HG03571 (cell line): ENCODE data around the gene IFNL2.
"Not testable (repeated sequence)": the region's sequence is repeated elsewhere in the genome, so short reads cannot be mapped to it uniquely, and the experiment has no call there.

ENCODE experiments used
- ATAC-seq: cut with Tn5 transposase; IDR thresholded peaks from one replicate; pipeline ENCODE4 v1.9.1; 2021; ENCODE audit not compliant: unreplicated experiment

Gene IFNL2

DNA sequence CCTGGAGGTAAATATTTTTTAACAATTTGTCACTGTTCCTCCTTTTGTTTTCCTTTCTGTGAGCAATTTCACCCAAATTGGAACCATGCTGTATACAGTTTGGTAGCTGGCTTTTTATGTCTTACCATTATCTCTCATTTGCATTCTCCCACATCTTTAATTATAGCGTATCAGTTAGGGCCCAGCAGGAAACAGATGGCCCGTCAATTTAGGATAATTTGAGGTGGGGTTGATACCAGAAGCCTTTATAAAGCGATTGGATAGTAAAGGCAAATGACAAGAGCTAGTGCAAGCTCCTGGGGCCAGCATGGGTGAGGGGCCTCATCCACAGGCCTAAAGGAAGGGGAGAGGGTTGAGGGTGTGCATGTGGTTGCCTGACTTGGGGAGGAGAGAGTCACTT is 15.7 kb upstream of the IFNL2 start:
- no peak for ATAC-seq

DNA sequence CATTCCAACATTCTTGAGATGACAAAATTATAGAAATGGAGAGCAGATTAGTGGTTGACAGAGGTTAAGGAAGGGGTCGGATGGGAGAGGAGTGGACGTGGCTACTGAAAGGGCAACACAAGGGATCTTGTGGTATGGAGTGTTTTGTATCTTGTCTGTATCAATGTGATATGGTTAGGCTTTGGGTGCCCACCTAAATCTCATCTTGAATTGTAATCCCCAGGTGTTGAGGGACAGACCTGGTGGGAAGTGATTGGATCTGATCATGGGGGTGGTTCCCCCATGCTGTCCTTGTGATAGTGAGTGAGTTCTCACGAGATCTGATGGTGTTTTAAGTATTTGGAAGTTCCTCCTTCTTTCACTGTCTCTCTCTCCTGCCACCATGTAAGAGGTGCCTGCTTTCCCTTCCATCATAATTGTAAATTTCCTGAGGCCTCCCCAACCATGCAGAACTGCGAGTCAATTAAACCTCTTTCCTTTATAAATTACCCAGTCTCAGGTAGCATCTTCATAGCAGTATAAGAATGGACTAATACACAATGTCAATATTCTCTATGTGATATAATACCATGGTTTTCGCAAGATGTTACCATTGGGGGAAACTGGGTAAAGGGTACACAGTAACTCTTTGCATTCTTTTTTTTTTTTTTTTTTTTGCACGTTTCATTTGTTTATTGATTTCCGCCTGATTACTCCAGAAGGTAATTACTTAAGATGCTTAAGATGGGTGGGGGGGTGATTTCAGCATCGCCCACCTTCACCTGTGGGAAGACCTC is 14.6 kb upstream of the IFNL2 start:
- ATAC-seq = no peak

DNA sequence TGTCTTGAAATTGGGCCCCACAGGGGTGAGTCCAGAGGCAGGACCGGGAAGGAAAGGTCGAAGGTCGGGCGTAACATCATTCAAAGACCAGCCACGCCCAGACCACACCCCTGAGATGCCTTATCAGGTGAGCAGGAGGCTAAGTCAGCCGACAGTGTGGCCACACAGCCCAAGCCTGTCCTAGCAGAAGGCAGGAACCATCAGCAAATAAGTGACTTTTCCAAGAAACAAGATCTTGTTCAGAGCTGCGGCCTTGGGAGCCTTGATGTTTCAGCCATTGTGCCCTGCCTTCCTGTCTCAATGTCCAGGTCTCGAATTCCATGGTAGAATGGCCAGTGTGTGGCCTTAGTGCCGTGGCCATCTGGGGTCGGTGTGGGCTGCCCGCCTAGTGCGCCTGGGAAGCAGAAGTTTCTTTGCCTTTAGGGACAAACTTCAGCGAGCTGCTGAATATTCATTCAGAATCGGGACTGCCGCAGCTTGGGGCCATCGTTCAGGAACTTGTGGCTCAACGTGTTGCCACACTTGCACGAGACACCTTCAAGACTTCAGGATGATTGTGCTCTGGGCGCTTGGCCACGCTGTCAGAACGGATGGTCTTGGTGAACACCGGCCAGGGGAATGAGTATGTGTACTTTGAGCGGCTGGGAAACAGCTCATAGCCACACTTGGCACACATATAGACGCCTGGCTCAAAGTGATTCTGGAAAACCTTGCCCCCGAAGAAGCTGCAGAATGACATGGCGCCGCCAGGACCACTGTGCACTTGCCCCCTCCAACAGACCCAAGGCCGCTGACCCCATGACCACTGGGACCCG is 13.5 kb upstream of the IFNL2 start:
- ATAC-seq = no peak

DNA sequence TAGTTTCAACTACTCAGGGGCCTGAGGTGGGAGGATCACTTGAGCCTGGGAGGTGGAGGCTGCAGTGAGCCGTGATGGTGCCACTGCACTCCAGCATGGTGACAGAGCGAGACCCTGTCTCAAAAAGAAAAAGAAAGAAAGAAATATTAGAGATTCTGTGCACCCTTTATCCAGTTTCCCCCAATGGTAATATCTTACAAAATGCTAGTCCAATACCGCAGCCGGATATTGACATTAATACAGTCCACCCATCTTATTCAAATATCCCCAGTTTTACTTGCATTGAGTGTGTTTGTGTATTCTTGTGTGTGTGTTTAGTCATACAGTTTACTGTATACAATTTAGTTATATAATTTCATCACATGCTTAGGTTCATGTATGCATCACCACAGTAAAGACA is 11.0 kb upstream of the IFNL2 start:
- ATAC-seq = no peak

DNA sequence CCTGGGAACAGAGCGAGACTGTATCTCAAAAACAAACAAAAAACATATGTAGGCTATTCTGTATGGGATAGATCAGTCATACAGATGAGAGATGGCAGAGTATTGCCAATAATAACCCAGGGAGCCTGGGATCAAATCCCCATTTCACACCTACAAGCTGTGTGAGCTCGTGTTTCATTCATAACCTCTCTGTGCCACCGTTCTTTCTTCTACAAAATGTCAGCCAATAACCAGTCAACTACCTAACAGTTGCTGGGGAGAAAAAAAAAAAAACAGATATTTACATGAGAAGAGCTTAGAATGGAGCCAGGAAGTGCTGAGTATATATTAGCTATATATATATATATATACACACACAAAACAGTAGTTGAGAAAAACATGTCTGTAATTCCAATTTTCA is 6.5 kb upstream of the IFNL2 start:
- no peak for ATAC-seq

DNA sequence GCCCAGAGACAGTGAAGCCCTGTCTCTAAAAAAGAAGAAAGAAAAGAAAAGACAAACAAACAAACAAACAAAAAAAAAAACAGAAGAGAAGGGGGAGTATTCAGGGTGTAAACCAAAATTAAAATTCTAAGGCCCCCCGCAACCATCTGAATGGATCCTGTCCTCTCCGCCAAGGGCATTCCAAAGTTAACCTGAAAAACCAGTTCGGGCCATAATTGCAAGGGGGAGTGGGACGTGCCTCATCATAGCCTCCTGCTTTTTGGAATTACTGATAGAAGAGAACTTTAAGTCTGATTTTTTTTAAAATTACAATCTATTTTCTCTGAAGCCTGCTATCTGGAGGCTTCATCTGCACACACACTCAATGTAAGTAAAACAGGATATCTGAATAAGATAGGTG is 5.7 kb upstream of the IFNL2 start:
- ATAC-seq = no peak

DNA sequence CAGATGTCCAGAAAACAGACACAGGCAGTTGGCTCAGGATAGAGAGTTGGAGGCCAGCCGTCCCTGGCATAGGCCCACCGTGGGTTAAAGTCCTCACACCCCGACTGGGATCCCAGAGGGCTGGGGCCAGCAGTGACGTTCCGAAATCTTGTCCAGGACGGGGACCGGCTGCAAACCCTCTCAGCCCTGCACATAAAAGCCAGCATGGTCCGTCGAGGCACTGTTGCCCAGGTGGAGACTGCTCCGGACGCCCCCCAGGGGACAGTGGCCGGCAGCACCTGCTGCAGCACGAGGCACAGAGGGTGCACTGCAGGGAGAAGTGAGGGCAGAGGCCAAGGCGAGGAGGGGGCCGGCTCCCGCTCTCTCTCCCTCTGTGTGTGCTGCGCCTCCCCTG is 4.3 kb upstream of the IFNL2 start:
- no peak for ATAC-seq

DNA sequence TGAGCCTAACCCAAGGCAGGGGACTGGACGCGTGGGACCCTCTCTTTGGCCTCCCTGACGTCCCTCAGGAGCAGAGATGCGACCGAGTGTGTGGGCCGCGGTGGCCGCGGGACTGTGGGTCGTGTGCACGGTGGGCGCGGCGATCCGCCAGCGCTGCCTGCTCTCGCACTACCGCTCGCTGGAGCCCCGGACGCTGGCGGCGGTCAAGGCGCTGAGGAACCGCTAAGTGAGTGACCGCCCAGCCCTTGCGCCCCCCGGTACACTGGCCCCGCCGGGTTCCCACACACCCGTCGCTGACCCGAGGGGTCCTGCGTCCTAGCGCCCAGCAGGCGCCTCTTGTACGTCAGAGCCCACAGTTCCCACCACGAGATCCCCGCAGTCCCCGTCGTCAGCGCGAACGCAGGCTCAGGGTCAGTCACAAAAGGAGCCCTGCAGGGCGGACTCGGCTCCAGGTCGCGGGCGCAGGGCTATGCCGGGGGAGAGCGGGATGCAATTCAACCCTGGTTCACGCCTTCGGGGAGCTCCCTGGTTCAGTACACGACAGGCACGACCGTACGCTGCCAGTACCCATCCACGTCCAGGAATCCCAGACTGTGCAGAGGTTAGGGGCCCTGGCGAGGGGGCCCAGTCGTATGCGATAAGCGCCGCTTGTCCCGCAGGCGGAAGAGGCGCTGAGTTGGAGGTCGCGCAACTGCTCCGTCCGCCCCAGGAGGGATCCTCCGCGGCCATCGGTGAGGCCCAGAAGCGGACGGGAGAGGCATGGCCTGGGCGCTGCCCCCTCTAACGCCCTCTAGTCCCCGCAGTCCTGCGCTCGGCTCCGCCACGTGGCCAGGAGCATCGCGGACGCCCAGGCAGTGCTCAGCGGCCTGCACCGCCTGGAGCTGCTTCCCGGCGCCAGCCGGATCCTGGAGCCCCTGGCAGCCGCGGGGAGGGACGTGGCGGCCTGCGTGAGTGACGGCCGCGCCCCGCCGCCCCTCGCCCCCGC is 3.6 kb upstream of the IFNL2 start:
- ATAC-seq = no peak

DNA sequence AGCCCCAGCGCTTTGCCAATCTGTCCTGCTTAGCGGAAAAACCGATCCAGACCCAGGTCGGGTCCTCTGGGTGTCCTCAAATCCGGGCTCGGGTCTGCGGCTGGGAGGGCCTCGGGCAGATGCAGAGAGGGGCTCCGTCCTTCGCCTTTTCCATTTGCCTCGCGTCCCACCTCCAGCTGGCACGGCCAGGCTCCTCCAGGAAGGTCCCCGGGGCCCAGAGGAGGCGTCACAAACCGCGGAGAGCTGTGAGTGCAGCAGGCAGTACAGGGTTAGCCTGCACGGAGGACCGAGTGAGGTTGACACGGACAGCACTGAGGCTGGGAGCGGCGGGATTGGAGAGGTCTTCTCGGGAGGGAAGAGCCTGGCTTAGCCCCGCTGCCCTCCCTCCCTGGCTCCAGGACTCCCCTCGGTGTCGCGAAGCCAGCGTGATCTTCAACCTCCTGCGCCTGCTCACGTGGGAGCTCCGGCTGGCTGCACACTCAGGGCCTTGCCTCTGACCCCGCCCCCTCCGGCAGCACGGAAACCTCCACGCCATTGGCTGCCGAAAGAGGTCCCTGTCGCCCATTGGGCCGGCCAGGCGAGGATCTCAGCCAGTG is 2.8 kb upstream of the IFNL2 start:
- ATAC-seq = no peak

DNA sequence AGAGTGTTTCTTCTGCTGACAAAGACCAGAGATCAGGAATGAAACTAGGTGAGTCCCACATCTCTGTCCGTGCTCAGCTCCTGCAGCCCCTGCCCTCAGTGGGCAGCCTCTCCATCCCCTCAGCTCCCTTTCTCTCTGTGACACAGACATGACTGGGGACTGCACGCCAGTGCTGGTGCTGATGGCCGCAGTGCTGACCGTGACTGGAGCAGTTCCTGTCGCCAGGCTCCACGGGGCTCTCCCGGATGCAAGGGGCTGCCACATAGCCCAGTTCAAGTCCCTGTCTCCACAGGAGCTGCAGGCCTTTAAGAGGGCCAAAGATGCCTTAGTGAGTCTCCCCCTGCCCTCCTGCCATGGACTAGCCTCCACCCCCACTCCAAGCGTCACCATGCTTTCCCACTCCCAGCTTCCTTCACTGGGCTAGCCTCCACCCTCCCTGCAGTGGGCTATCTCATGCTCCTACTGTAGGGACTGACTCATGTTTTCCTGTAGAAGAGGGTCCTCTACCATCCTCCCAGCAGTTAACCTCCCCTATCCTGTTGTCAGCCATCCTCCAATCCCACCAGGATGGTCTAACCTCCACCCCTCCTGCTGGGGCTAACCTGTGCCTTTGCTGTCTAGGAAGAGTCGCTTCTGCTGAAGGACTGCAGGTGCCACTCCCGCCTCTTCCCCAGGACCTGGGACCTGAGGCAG is 481 bp downstream of the IFNL2 start:
- ATAC-seq = not testable (repeated sequence)

DNA sequence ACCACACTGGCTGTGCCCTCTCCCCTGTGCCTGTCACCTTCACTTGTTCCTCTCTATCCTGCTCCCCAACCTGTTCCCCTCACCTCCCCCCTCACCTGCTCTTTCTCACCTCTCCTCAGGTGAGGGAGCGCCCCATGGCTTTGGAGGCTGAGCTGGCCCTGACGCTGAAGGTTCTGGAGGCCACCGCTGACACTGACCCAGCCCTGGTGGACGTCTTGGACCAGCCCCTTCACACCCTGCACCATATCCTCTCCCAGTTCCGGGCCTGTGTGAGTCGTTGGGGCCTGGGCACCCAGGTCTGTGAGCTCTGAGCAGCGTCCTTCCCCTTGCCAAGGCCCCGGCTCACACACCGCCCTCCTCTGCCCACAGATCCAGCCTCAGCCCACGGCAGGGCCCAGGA is 1.2 kb downstream of the IFNL2 start:
- not testable (repeated sequence) for ATAC-seq

DNA sequence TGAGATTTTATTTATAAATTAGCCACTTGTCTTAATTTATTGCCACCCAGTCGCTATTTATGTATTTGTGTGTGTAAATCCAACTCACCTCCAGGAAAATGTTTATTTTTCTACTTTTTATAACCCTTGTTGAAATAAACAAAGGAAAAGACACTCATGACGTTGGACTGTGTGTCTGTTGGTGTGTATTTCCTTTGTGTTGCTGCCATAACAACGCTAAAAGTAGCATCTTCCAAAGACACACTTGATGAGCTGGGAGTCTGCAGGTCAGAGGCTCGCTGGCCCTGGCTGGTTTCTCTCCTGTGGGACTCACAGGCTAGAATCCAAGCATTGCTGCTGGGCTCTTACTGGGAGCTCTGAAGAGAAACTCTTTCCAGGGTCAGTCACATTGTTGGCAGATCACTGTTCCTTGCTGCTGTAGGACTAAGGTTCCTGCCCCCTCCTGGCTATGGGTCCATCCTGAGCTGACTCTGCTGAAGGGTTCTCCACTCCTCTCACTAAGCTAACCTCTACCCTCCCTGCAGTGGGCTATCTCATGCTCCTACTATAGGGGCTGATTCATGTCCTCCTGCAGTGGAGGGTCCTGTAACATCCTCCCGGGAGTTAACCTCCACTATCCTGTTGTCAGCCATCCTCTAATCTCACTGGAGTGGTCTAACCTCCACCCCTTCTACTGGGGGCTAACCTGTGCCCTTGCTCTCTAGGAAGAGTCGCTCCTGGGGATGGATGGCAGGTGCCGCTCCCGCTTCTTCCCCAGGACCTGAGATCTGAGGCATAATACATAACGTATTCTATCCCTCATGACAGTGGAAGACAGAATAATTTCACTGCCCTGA is 2.1 kb downstream of the IFNL2 start:
- no peak for ATAC-seq

DNA sequence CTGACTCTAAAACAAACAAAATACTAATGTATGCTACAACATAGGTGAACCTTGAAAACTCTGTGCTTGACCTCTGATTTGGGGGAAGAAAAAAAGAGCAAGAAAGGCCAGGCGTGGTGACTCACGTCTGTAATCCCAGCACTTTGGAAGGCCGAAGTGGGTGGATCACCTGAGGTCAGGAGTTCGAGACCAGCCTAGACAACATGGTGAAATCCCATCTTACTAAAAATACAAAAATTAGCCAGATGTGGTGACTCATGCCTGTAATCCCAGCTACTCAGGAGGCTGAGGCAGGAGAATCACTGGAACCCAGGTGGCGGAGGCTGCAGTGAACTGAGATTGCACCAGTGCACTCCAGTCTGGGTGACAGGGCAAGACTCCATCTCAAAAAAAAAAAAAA is 5.7 kb downstream of the IFNL2 start:
- ATAC-seq = not testable (repeated sequence)

DNA sequence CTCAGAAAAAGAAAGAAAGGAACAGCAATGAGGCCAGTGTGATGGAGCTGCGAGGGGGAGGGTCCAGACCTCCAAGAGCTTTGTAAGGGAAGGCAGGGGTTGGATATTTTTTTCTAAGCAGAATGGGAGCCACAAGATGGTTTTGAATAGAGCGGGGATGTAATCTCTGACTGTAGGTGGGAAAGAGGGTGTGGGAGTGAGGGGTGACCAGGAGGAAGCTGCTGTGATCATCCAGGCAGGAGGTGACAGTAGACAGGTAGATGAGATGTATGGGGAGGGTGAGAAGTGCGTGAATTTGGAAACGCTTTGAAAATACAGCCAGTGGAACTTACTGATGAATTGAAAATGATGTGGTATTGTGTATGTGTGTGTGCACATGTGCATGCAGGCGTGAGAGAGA is 7.4 kb downstream of the IFNL2 start:
- no peak for ATAC-seq

DNA sequence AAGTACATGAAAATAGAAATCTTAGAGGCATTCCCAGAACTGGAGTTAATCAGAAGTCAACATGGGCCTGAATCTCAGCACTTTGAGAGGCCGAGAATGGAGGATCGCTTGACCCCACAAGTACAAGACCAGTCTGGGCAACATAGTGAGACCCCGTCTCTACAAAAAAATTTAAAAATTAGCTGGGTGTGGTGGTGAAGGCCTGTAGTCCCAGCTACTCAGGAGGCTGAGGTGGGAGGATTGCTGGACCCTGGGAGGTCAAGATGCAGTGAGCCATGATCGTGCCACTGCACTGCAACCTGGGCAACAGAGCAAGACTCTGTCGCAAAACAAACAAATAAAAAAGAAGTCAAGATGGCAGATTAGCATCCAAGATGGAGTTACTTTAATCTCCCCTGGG is 8.5 kb downstream of the IFNL2 start:
- no peak for ATAC-seq

DNA sequence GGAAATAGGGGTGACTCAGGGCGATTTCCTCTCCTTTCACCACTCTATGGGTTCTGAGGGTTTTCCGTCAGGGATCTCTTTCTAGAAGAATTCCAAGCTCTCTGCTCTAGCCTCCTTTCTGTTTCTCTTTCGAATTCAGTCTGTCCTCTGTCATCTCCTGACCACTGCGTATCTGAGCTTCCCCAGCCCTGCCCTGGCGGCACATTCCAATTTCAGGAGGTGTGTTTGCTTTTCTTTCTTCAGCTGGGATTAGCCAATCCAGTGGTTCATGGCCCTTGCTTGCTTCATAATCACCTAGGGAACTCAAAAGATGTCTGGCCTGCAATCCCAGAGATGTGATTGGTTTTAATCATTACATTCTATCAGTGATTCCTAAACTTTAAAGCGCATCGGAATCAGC is 9.4 kb downstream of the IFNL2 start:
- ATAC-seq = no peak

DNA sequence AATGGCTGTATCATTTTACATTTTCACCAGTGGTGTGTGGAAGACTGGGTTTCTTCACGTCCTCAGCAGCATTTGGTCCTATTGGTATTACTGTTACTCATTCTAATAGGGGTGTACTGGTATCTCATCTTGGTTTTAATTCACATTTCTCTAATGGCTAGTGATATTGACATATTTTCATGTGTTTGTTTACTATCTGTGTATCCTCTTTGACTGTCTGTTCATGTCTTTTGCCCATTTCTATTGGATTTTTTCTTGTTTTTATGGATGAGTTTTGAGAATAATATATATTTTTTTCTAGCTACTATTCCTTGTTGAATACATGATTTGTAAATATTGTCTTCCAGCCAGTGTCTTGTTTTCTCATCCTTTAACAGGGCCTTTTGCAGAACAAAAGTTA is 13.8 kb downstream of the IFNL2 start:
- ATAC-seq = no peak

DNA sequence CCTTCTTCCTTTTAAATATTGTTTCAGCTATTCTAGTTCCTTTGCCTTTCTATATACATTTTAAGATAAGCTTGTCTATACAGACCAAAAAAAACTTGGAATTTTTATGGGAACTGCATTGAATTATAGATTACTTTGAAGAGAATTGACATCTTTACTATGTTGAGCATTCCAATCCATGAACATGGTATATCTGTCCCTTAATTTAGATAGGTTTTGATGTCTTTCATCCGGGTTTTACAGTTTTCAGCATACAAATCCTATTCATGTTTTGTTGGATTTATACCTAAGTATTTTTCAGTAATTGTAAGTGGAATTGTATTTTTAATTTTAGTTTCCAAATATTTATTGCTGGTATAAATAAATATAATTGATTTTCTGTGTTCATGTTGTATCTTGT is 15.8 kb downstream of the IFNL2 start:
- ATAC-seq = no peak

DNA sequence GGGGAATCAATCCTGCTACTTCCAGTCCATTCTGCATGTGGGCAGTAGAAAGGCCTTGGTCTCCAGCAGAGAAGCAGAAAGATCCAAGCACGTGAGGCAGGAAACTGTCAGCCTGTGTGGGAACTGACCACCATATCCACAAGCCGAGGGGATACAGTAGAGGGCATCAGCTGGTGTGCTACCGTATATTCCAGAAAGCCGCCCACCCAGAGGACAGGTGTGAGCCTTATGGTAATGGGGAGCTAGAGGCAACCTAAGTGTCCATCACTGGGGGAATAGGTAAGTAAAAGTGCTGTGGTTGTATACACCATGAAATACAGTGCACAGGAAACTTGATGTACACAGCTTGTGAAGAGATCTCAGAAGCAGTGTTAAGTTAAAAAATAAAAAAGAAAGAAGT is 25.2 kb downstream of the IFNL2 start:
- ATAC-seq = no peak
